Suppressor macrophage treated with lipopolysaccharide for 4 hours (primary cell): ENCODE data around the gene CROCC2.

Source experiments
- DNase-seq: peaks from one replicate; pipeline ENCODE4 v3.0.0-alpha.2; 2020

CROCC2 gene

GRCh38 chr2:240892925-240893324 lies 13.2 kb upstream of the CROCC2 start:
- DNase-seq = no peak

GRCh38 chr2:240893363-240893844 lies 12.7 kb upstream of the CROCC2 start:
- DNase-seq = no peak

GRCh38 chr2:240894006-240894405 lies 12.1 kb upstream of the CROCC2 start:
- no peak for DNase-seq

GRCh38 chr2:240894836-240895558 lies 11.1 kb upstream of the CROCC2 start:
- no peak for DNase-seq

GRCh38 chr2:240895656-240896388 lies 10.3 kb upstream of the CROCC2 start, which contains the start of gene MAB21L4:
Gene MAB21L4, minus strand, starts transcription at chr2:240896156. Its CDS starts 159 bp downstream, at chr2:240895997.
- DNase-seq = no peak

- DNase-seq = no peak
Measured at GRCh38 chr2:240896394-240896793, 9.7 kb upstream of the CROCC2 start.

GRCh38 chr2:240896871-240897692 lies 9.1 kb upstream of the CROCC2 start:
- DNase-seq = no peak

- DNase-seq = no peak
Measured at GRCh38 chr2:240898108-240898730, 7.9 kb upstream of the CROCC2 start.

GRCh38 chr2:240898731-240899467 lies 7.2 kb upstream of the CROCC2 start:
- no peak for DNase-seq

- DNase-seq = no peak
Measured at GRCh38 chr2:240899468-240899865, 6.7 kb upstream of the CROCC2 start.

GRCh38 chr2:240900141-240900860 lies 5.8 kb upstream of the CROCC2 start:
- DNase-seq = no peak

- DNase-seq = no peak
Measured at GRCh38 chr2:240901986-240902614, 4.0 kb upstream of the CROCC2 start.

GRCh38 chr2:240902615-240903041 lies 3.5 kb upstream of the CROCC2 start:
- DNase-seq = no peak

GRCh38 chr2:240903191-240904060 lies 2.7 kb upstream of the CROCC2 start:
- no peak for DNase-seq

GRCh38 chr2:240904216-240905175 lies 1.6 kb upstream of the CROCC2 start:
- DNase-seq = no peak

GRCh38 chr2:240905176-240905781 lies 857 bp upstream of the CROCC2 start:
- no peak for DNase-seq

- DNase-seq = no peak
Measured at GRCh38 chr2:240906911-240907590, 915 bp downstream of the CROCC2 start.
